SK-MEL-5 (cell line): ENCODE results near the gene GDPD4. TPM values are rescaled to one million over a fixed set of nuclear protein-coding genes. Genes with fewer than 3 reads are reported as not detected.
A peak's percentile ranks its signal among the peaks of the same experiment; 100 is the strongest.

Source experiments
- DNase-seq: peaks from one replicate; pipeline ENCODE4 v3.0.0-alpha.2; 2016; ENCODE audit warnings: low read depth, low spot score
- in situ Hi-C: cut with HindIII; loops from 2 replicates; pipeline ENCODE4 v1.10.0; 2016; ENCODE audit warnings: low sequenced_read_pairs, high pct_unique_total_duplicates, low pct_unique_long_range_greater_than_20kb
- polyA plus RNA-seq, 2 experiments: library from polyadenylated mRNA; depleted of rRNA; stranded (reverse); fragments of >200 nt; gene quantifications; 2 replicates each; pipeline ENCODE4 v1.2.3, GENCODE V29; 2015
- total RNA-seq: library from RNA; depleted of rRNA; stranded (reverse); fragments of >200 nt; shearing (Covaris generic); gene quantifications from 2 replicates; pipeline ENCODE4 v1.2.3, GENCODE V29; 2014; rRNA removed

Gene GDPD4, protein sequence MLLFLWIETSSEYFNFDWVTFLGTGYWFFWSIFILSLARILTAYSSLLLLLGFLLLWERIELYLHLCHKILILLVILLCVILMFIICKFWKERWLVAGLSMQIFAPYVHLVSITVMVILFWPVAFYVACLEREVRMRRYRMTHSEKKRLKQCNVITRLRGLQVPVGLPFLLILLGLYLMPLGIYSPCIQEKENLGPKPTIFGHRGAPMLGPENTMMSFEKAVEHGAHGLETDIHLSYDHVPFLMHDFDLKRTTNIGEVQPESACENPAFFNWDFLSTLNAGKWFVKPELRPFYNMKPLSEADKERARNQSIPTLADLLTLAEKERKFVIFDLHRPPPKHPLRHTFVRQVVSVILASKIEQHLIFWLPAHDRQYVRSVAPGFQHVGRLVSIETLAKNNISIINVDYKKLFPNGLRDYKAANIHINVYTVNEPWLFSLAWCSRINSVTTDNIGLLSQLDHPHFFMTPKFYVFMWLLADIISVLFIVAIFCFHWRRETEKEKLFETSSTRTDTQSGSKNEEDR
- total RNA-seq: not detected in 2 replicates
- not detected in 2 replicates for polyA plus RNA-seq (2015; cell fraction: cytosol; rRNA removed)
- not detected in 2 replicates for polyA plus RNA-seq (2015; cell fraction: nucleus; rRNA removed)

DNA sequence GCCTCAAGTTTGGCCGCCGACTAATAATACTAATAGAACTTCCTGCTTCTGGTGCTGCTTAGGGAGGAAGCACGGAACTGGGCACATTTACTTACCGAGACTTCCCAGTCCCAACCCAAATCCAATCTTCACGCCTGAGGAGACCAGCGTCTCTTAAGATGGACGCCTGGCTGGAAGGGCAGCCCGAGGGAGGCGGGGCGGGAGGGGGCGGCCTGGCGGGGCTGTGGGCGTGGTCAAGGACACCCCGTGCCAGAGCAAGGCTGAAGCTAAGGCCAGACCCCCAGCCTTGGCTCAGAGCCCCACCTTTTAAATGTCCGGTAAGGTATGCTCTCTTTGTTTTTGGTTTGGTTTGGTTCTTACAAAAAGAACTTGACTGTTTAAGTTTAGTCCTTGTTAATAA lies at the start of gene GDPD4:
Gene GDPD4 (minus strand): TSS at position 177 of the 400 bp plus-strand sequence. CDS start 16,549 bp downstream, outside the sequence.
- DNase-seq: no peak
- in situ Hi-C loops: no loop called here

DNA sequence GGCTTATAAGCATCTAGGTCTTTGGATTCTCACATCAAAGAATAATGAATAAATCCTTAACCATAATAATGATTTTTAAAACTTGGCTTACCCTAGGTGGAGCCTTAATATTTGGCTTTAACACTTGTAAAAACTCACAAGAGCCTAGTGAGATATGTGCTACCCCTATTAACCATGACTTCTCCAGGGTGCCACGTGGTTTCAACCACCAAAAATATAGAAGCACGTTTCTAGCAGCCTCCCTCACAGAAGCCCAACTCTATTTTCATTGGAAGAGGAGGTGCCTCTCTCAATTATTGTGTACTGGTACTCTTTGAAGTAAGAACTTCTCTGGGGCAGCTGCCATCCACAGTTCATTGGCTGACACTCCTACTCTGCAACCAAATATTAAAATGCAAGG lies 46.5 kb upstream of the GDPD4 start:
- in situ Hi-C loops: no loop called here
- DNase-seq: no peak

DNA sequence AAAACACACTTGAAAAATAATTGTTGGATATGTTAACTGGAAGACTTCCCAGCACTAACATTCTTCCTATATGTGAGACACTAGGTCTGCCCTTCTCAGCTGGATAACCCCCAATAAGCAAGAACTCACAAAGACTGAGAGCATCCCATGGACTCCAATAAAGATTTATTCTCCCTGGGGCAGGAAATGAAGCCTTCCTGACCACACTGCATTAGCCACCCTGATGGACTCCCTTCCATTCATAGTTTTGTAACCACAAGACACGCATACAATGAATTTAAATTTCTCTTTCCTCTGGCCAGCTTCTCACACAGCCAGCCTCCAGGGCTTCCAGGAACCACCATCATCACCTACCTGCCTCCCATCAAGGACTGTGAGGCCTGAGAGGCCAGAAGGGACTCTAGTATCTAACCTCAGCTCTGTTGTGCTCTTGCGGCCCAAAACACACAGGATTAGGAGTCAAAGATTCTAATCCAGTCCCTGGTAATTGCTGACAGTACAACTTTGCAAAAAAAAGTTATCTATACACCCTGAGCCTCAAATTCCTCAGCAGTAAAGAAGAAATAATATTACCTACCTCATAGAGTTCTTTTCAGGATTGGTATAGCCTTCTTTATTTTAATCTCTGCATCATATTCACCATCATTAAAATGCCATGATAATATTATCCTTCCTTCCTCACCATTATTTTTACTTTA lies 45.6 kb upstream of the GDPD4 start:
- DNase-seq: no peak
- in situ Hi-C loops: no loop called here

- in situ Hi-C loops: no loop called here
- DNase-seq: no peak
Observed at GRCh38 chr11:77345621-77346020, 44.1 kb upstream of the GDPD4 start.

DNA sequence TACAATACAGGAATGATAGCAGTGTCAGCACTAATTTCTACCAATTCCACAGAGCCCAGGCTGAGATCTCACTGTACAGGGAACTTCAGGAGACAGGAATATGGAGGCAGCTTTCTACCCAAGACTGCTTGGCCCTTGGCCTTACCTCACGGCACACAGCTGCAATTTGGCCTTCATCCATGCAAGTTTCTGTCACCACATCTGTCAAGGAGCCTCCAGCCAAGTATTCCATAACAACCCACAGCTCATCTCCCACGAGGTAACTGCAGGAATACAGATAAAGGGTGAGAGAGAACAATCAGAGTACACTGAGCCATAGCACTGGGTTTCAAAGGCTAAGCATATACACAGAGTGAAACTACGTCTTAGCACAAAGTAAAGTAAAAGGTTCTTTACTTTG lies 39.0 kb upstream of the GDPD4 start:
- no peak for DNase-seq
- in situ Hi-C loops: no loop called here

DNA sequence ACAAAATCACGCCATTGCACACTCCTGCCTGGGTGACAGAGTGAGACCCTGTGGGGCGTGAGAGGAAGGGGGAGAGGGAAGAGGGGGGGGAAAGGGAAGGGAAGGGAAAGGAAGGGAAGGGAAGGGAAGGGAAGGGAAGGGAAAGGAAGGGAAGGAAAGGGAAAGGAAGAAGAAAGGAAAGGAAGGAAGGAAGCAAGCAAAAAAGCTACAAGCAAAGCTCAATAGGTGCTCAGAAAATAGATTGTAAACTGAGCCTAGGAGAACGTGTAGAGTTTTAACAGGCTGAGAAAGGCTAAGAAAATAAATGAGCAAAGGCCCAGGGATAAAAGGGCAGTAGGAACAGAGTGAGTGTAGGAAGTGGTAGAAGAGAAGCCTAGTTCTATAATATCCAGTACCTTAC lies 30.8 kb upstream of the GDPD4 start:
- DNase-seq: no peak
- in situ Hi-C loops: no loop called here

- DNase-seq: no peak
- in situ Hi-C loops: no loop called here
Observed at GRCh38 chr11:77325159-77325558, 23.7 kb upstream of the GDPD4 start.

DNA sequence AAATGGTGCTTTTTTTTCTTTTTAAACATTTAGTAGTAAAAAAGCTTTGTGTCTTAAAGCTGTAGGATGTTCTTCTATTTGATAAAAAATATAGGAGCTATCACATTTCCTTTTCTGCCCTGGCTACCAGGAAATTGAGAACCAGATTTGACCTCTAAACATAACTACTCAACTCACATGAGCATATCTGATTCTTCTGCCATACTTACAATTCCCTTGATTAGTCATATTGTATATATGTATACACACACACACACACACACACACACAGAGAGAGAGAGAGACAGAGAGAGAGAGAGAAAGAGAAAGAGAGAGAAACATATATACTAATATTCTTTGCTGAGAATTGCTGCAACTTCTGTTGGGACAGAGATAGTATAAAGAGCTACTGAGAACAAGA lies 23.0 kb upstream of the GDPD4 start:
- DNase-seq: no peak
- in situ Hi-C loops: no loop called here

GRCh38 chr11:77322926-77323590 lies 21.6 kb upstream of the GDPD4 start:
- in situ Hi-C loops: no loop called here
- peak; percentile 20 for DNase-seq

- in situ Hi-C loops: no loop called here
- peak; percentile 2 for DNase-seq
Observed at GRCh38 chr11:77322506-77322905, 21.0 kb upstream of the GDPD4 start.

GRCh38 chr11:77320351-77320750 lies 18.9 kb upstream of the GDPD4 start:
- in situ Hi-C loops: no loop called here
- no peak for DNase-seq

GRCh38 chr11:77318600-77318999 lies 17.1 kb upstream of the GDPD4 start:
- in situ Hi-C loops: no loop called here

DNA sequence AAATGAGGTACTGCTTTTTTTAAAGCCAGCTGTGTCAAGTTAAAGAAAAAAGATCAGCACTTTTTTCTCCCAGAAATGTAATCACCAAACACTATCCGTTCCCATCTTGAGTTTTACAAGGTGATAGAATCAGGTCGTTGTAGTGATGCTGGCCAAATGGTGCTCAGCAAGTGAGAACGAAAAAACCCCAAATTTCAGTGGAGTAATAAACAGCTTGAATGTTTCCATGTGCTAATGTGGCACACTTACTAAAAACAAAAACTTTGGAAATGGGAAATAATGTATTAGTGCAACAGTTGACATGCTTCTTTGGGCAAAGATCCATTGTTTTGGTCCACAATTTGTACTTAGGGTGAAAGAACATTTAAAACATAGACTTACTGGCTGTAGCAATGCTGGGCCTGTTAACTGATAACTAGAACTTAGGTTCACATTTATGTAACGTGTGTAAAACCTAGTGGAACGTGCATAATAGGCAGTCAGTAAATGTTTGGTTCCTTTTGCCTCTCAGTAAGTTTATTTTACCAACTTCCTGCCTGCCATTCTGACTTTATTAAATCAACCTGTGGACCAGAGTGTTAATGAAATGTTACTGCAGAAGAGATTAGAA lies 15.4 kb upstream of the GDPD4 start:
- in situ Hi-C loops: no loop called here

More at GRCh38 chr11:77318600-77318999, 17.1 kb upstream of the GDPD4 start:
- no peak for DNase-seq

GRCh38 chr11:77312107-77312506 lies 10.6 kb upstream of the GDPD4 start:
- no peak for DNase-seq
- in situ Hi-C loops: no loop called here

More for the DNA sequence above, 15.4 kb upstream of the GDPD4 start:
- no peak for DNase-seq

- in situ Hi-C loops: no loop called here
- no peak for DNase-seq
Observed at GRCh38 chr11:77311701-77312100, 10.2 kb upstream of the GDPD4 start.

DNA sequence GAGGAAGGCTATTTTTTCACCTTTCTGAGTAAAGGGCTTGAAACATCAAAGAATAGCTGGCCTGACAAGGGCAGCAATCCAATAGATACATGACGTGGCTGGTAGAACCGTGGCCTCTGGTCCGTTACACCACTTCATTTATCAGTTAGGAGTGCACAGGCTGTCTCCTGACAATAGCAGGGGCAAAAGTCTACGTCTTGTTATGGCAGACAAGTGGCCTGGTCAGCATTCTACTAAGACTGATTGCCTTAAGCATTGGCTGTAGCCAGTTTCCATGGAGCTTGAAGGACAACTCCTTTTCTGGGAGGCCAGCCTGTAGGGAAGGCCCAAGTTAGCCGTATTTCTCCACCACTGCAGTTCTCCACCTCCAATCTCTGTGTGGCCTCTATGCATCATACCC lies 9.2 kb upstream of the GDPD4 start:
- in situ Hi-C loops: no loop called here

GRCh38 chr11:77309401-77310085 lies 8.1 kb upstream of the GDPD4 start:
- in situ Hi-C loops: no loop called here
- no peak for DNase-seq

More for the DNA sequence above, 9.2 kb upstream of the GDPD4 start:
- DNase-seq: no peak
